B cell (primary cell): ENCODE measurements around the gene OR5B3.

Experiments used
- EZH2 ChIP-seq: IDR thresholded peaks from 2 replicates; pipeline ENCODE4 v1.6.1; 2012; ENCODE audit warnings: borderline replicate concordance, low read depth, mild to moderate bottlenecking, moderate library complexity, low read length; ENCODE audit not compliant: insufficient read depth, poor library complexity, severe bottlenecking
- TF ChIP-seq, protein P1 (sequence below): fragments of 200-600 bp; IDR thresholded peaks from one replicate; pipeline ENCODE4 v1.8.0; 2022; ENCODE audit warnings: antibody characterized with exemption, mild to moderate bottlenecking

DNA sequence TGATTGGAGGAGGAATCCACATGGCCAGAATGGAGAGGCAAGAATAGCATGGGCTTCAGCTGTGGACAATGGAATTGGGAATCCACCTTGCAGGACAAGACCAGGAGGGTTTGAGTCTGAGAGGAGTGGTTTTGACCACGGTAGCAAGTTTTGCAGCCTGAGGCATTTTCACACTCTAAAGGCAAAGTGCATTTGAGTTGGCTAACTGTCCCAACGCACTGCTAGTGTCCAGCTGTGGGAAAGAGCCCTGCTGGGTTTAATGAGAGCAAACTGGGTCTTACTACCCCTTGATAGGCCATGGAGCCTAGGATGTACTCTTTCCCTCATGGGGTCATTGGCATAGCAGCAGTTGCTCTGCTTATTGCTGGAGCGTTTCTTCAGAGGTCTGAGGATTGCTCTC, 21.3 kb upstream of the OR5B3 start, which contains the start of gene OR5B2:
- TF ChIP-seq, protein P1, sequence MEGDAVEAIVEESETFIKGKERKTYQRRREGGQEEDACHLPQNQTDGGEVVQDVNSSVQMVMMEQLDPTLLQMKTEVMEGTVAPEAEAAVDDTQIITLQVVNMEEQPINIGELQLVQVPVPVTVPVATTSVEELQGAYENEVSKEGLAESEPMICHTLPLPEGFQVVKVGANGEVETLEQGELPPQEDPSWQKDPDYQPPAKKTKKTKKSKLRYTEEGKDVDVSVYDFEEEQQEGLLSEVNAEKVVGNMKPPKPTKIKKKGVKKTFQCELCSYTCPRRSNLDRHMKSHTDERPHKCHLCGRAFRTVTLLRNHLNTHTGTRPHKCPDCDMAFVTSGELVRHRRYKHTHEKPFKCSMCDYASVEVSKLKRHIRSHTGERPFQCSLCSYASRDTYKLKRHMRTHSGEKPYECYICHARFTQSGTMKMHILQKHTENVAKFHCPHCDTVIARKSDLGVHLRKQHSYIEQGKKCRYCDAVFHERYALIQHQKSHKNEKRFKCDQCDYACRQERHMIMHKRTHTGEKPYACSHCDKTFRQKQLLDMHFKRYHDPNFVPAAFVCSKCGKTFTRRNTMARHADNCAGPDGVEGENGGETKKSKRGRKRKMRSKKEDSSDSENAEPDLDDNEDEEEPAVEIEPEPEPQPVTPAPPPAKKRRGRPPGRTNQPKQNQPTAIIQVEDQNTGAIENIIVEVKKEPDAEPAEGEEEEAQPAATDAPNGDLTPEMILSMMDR, result no peak
- TF ChIP-seq EZH2, result no peak
